ENCODE results near the gene PIGU.
A peak's percentile ranks its signal among the peaks of the same experiment; 100 is the strongest.

Gene PIGU

DNA sequence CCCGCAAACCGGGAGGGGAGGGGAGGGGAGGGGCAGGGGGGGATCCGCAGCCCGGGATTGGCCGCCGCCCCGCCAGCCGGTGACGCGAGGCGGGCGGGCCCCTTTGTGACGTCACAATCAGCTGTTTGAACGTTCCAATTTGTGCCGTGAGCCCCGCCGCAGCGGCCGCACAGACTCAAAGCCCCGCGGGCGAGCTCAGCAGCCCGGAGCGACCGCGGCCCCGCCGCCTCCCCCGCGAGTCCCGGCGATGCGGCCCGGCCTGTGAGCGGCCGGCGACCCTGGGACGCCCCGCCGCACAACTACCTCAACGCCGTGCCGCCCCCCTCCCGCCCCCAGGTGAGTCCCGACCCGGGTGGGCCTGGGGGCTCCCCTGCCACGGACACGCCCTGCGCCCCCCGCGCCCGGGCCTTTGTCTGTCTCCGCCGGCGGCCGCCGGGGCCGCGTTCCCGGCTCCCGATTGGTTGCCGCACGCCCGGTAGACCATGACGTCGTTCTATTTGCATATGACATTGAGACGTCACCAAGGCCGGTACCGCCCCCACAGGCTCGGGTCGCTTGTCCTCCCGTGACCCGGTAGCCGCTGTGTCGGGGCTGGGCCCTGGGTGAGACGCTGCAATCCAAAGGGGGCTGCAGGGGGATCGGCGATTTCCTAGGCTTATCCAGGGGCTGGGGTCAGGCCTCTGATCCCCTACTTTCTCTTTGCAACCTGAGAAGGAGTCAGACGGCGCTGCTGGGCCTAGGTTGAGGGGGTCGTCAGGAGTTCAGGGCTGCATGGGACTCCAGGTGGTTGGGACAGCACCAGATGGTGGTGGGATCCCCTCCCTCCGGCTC, 27.5 kb upstream of the PIGU start, which contains the start of gene TP53INP2:
Gene TP53INP2 (plus strand): TSS at position 168 of the 831 bp plus-strand sequence. CDS start 4,396 bp downstream, outside the sequence.
- no peaks in the 10 kb centered on the region for H3K36me3 ChIP-seq
- peak within 1 kb of the TSS; percentile 99 for H3K27ac ChIP-seq
- H3K27me3 ChIP-seq: no peaks in the 10 kb centered on the region
- H3K4me1 ChIP-seq (ENCODE audit: control insufficient read depth in 1 of 2, insufficient read depth in 1 of 2, low read depth in 1 of 2, low read length in 1 of 2): peaks cover 54 to 58% of the 10 kb centered on the region in 2 experiments
- H3K9me3 ChIP-seq: no peaks in the 10 kb centered on the region
- peak within 1 kb of the TSS; percentile 71 to 94 for H3K4me3 ChIP-seq (ENCODE audit: low read depth in 1 of 2, low read length in 1 of 2)
- TF ChIP-seq, protein P1, sequence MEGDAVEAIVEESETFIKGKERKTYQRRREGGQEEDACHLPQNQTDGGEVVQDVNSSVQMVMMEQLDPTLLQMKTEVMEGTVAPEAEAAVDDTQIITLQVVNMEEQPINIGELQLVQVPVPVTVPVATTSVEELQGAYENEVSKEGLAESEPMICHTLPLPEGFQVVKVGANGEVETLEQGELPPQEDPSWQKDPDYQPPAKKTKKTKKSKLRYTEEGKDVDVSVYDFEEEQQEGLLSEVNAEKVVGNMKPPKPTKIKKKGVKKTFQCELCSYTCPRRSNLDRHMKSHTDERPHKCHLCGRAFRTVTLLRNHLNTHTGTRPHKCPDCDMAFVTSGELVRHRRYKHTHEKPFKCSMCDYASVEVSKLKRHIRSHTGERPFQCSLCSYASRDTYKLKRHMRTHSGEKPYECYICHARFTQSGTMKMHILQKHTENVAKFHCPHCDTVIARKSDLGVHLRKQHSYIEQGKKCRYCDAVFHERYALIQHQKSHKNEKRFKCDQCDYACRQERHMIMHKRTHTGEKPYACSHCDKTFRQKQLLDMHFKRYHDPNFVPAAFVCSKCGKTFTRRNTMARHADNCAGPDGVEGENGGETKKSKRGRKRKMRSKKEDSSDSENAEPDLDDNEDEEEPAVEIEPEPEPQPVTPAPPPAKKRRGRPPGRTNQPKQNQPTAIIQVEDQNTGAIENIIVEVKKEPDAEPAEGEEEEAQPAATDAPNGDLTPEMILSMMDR (IDR thresholded peaks at IDR 0.05): peak; percentile 59

GRCh38 chr20:34703424-34704176, 26.7 kb upstream of the PIGU start:
- H3K27ac ChIP-seq: peak overlapping the region; percentile 99
- no peaks in the 10 kb centered on the region for H3K36me3 ChIP-seq
- H3K27me3 ChIP-seq: no peaks in the 10 kb centered on the region
- peak overlapping the region; percentile 71 to 94 for H3K4me3 ChIP-seq (ENCODE audit: low read depth in 1 of 2, low read length in 1 of 2)
- TF ChIP-seq, protein P1 (IDR thresholded peaks at IDR 0.05): no peak
- peaks cover 49 to 50% of the 10 kb centered on the region in 2 experiments for H3K4me1 ChIP-seq (ENCODE audit: control insufficient read depth in 1 of 2, insufficient read depth in 1 of 2, low read depth in 1 of 2, low read length in 1 of 2)
- no peaks in the 10 kb centered on the region for H3K9me3 ChIP-seq

GRCh38 chr20:34703061-34703423, 26.1 kb upstream of the PIGU start:
- Histone ChIP-seq H3K27ac (peak overlapping the region; percentile 99), H3K27me3 (no peaks in the 10 kb centered on the region), H3K4me3 (ENCODE audit: low read depth in 1 of 2, low read length in 1 of 2) (peak overlapping the region; percentile 71 to 94), H3K36me3 (no peaks in the 10 kb centered on the region), H3K4me1 (ENCODE audit: control insufficient read depth in 1 of 2, insufficient read depth in 1 of 2, low read depth in 1 of 2, low read length in 1 of 2) (peaks cover 44 to 45% of the 10 kb centered on the region in 2 experiments), H3K9me3 (no peaks in the 10 kb centered on the region)
- TF ChIP-seq, protein P1 (IDR thresholded peaks at IDR 0.05): no peak

DNA sequence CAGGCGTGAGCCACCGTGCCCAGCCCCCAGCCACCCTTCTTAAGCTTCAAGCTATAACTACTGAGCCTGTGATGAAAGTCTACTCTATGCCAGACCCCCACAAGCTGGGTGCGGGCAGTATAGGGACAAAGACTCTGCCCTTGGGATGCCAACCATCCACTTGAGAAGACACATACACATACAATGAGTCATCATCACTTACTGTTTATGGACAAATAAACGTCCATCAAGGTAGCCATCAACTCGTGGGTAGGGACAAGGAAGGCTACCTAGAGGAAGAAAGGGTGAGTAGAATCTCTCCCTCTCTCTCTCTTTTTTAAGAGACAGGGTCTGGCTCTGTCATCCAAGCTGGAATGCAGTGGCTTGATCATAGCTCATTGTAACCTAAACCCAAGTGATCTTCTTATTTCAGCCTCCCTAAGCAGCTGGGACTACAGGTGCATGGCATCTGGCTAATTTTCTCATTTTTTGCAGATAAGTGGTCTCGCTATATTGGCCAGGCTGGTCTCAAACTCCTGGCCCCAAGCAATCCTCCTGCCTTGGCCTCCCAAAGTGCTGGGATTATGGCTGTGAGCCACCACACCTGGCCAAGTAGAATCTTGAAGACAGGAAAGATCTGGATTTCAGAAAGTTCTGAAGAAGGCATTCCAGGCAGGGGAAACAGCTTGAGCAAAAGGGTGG, 24.7 kb upstream of the PIGU start:
- Histone ChIP-seq H3K27ac (no peak overlapping the region), H3K9me3 (no peaks in the 10 kb centered on the region), H3K36me3 (no peaks in the 10 kb centered on the region), H3K4me3 (ENCODE audit: low read depth in 1 of 2, low read length in 1 of 2) (no peak overlapping the region), H3K27me3 (no peaks in the 10 kb centered on the region), H3K4me1 (ENCODE audit: control insufficient read depth in 1 of 2, insufficient read depth in 1 of 2, low read depth in 1 of 2, low read length in 1 of 2) (peaks cover 29 to 30% of the 10 kb centered on the region in 2 experiments)
- TF ChIP-seq, protein P1 (IDR thresholded peaks at IDR 0.05): no peak

DNA sequence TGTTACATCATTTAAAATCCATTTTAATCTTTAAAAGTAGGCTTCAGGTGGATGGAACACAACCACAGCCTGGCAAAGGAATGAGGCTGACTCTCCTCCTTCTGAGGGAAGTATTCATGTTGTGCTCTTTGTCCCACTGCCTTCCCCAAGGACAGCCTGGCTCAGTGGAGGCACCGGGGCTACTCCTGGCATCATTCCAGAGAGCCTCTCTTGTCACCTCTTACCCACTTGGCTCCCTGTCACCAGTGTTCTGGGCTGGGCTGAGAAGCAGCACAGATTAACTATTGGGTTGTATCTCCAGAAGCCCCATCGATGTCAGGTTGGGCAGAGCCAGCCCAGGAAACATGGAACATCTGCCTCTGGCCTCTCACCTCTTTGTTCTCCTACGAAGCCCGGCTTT, 16.5 kb upstream of the PIGU start:
- Histone ChIP-seq H3K4me3 (ENCODE audit: low read depth in 1 of 2, low read length in 1 of 2) (no peak overlapping the region), H3K4me1 (ENCODE audit: control insufficient read depth in 1 of 2, insufficient read depth in 1 of 2, low read depth in 1 of 2, low read length in 1 of 2) (no peaks in the 10 kb centered on the region), H3K27ac (no peak overlapping the region), H3K9me3 (no peaks in the 10 kb centered on the region), H3K36me3 (no peaks in the 10 kb centered on the region), H3K27me3 (no peaks in the 10 kb centered on the region)
- TF ChIP-seq, protein P1 (IDR thresholded peaks at IDR 0.05): no peak
